Activated CD4-positive, CD25-positive, alpha-beta regulatory T cell treated with anti-CD3 and anti-CD28 coated beads, Interleukin-2, amount 50 U/mL, for 72 hours (primary cell): Measurements from ENCODE around the gene ZNF280A.
A peak's percentile ranks its signal among the peaks of the same experiment; 100 is the strongest.
"Not testable (repeated sequence)": the region's sequence is repeated elsewhere in the genome, so short reads cannot be mapped to it uniquely, and the experiment has no call there.

Experiments used
- DNase-seq: peaks from one replicate; pipeline ENCODE4 v3.0.0; 2021

Gene ZNF280A

DNA sequence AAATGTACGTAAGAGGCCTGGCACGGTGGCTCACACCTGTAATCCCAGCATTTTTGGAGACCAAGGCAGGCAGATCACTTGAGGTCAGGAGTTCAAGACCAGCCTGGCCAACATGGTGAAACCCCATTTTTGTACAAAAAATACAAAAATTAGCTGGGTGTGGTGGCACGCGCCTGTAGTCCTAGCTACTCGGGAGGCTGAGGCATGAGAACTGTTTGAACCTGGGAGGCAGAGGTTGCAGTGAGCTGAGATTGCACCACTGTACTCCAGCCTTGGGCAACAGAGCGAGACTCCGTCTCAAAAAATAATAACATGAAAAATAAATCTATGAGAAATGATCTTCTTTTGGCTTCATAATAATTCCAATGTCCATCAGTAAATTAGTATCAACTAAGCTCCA lies 9.2 kb downstream of the ZNF280A start:
- not testable (repeated sequence) for DNase-seq

DNA sequence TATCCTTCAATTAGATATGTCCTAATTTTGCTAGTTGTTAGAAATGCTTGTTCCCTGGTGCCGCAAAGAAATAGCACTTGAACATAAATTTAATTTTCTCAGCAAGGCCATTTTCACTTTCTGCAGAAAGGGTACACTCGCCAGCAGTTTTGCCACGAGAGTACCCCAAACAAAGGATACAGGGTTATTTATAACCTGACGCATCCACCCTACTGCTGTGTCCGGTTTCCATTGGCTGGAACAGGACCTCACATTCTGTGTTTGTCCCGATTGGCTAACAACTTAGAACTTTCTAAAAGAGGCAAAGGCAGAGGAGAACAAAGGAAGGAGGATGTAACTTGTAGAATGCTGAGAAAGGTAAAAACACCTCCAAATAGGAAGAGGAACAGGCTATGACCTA lies 10.2 kb downstream of the ZNF280A start:
- DNase-seq: not testable (repeated sequence)

DNA sequence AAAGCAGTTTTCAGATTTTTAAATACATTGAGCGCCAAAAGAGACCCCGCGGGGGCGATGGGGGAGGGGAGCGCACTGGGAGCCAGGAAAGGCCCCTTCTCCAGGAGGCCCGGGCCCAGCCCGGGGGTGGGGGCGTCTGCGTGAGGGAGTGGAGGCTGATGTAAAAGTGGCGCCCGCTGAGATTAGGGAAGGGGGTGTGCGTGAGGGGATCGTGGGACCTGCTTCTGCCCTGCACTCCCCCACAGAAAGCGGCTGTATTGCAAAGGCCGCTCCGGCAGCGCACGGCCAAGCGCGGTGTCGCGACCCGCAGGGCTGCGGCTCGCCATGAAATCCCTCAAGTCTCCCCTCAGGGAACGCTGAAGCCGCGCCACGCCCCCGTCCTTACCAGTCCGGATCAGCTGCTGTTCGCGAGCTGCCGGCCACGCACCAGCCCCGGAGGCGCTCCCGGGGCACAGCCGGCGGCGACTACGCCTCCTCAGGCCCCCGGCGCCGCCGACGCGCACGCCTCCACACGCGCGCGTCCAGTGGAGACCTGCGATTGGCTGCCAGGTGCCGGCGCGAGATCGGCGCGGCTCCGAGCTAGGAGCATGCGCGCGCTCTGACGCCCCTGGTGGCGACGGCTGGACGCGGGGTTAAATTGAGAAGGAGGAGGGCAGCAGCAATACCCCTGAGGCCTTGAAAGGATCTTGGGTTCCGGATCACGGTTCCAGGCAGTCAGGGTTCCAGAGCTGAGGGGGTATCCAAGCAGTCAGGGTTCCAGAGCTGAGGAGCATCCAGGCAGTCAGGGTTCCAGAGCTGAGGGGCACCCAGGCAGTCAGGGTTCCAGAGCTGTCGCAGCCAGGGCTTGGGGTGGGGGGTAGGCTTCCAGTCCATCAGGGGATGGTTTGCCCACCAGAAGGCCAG lies 11.5 kb downstream of the ZNF280A start, which contains the start of gene ZNF280B:
Gene ZNF280B (minus strand): TSS at position 469 of the 903 bp plus-strand sequence. CDS start 19,344 bp downstream, outside the sequence.
- DNase-seq: peak; percentile 84

DNA sequence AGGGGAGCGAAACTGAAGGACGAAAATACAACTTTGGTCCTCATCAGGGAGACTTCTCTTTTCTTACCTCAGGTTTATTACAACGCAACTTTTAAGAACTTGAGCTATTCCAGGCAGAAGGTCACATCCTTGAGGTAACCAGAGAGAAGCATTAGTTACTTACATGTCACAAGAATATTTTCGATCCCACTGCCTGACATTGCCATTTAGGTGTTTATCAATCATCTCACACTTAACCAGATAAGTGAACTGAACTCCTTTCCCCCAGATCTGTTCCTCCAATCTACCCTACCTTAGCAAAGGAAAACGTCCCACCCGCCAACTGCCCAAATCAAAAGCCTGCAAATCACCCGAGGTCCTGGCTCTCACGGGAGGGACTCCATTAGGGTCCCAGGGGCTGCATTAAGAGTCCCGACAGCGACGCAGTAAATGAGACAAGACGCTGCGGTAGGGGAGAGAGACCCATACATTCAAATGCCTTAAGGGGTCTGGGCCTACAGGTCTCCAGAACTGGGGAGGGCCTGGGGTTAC lies 12.3 kb downstream of the ZNF280A start:
- DNase-seq: no peak

DNA sequence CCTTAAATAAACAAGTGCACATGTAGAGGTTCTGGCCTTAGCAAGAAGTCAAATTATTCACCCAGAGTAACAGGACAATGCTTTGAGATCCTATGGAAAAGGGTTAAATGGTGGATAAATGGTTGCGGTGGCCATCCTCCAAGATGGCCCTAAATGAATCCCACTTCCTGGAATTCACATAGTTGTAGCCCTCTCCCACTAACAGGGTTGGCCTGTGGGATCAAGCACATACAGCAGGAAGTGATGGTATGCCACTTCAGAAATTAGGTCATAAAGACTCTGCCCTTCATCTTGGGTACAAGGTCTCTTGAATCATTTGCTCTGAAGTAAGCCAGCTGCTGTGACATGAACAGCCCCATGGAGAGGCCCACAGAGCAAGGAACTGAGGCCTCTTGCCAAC lies 13.3 kb downstream of the ZNF280A start:
- no peak for DNase-seq

DNA sequence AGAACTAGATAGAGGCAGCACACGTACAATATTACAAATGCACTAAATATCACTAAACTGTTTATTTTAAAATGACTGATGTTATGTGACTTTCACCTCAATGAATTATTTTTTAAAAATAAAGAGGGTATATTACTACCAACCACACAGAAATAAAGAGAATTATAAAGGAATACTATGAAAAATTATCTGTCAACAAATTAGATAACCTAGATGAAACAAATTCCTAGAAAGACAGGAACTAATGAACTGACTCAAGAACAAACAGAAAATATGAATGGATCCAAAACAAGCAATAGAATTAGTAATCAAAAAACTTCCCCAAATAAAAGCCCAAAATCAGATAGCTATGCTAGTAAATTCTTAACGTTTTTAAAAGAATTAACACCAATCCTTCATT lies 21.8 kb downstream of the ZNF280A start:
- DNase-seq: no peak

DNA sequence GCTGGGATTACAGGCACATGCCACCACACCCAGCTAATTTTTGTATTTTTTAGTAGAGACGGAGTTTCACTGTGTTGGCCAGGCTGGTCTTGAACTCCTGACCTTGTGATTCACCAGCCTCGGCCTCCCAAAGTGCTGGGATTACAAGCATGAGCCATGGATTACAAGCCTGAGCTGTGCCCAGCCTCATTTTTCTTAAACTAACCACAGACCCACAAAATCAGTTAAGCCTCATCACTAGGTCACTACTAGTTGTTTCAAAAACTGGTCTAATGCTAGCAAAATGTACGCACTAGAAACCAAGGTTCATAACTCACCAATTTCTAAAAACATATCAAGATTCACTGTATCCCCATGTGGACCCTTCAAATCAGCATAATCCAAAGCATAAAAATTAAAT lies 28.5 kb downstream of the ZNF280A start:
- not testable (repeated sequence) for DNase-seq

DNA sequence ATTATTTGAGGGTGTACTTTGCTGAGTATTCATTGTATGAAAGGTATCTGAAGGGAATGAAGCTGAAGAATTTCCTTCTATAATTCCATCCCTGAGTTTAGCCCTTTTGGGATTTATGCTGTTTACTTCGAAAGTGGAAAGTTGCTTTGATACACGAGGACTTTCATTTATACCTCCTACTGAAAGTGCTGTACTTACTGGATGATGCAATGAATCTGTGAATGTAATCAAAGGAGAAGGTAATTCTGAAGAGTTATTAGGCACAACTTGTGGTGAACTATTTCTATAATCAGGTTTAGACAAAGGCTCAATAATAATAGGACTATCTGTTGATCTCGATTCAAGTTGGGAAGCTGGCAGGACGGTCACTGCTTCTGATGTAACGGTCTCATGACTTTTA lies 31.3 kb downstream of the ZNF280A start:
- DNase-seq: no peak

DNA sequence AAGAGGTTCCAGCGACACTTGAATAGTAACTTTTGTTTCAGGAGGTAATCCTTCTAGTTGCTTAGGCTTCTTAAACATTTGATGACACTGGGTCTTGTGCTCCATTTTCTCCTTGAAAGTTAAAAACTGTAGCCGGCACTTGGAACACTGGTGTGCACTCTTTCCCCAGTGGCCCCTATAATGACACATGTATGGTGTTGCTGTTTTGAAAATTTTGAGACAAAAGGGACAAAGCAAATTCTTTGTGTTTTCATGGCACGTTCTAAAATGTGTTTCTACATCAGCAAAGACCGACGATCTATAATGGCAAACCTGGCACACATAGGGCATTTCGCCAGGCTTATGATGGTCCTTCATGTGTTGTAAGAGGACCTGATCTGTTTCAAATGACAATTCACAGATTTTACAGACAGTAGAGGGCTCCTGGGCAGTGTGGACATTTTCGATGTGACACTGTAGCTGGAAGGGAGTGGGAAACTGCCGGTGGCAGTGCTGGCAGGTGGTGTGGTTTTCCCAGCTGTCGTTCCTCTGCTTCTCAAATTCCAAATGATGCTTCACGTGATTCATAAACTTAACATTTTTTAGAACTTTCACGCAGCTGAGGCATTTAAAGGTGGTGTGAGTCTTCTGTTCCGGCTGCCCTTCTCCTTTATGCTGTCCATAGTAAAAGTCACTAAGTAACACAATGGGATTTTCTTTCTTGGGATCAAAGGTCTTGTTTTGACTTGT lies 32.0 kb downstream of the ZNF280A start:
- no peak for DNase-seq

DNA sequence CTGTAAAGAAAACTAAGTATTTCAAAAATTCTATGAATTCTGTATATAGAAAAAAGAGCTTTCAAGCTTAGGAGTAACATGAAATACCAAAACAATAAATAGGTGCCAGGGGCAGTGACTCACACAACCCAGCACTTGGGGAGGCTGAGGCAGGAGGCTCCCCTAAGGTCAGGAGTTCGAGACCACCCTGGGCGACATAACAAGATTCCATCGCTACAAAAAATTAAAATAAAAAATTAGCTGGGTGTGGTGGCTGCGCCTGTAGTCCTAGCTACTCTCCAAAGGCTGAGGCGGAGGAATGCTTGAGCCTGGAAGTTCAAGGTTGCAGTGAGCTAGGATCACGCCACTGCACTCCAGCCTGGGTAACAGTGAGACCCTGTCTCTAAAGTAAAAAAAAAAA lies 33.0 kb downstream of the ZNF280A start:
- DNase-seq: no peak

DNA sequence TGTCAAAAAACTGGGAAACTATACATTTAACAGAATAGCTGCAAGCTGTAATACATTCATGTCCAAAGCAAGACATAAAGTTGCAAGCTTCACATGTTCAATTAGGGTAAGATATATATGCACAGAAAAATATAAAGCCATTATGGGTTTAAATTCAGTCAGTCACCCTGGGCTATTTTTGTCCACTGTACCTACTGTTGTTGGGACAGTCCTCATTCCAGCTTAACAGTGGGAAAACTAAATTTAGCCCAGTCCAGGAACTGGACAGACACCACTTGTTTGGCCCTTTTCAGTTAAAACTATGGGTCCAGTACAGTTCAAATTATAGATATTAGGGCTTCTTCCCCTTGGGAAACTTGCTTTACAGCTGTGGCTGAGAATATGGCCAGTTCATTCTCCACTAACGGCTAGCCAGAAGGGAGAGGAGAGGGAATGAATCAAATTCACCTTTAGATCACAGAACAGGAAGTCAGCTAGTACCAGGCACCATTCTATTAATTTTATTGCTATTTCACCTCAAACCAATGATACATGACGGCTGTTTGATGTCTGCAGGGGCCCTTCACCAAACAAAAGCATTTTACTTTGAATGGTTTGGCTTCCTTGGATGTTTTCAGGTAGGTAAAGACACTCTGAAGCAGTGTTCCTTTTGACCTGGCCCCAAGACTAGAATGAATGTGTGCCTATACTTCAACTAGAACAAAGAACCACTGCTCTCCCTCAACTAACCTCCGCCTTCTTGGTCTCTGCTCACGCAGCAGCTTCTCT lies 33.8 kb downstream of the ZNF280A start:
- no peak for DNase-seq

DNA sequence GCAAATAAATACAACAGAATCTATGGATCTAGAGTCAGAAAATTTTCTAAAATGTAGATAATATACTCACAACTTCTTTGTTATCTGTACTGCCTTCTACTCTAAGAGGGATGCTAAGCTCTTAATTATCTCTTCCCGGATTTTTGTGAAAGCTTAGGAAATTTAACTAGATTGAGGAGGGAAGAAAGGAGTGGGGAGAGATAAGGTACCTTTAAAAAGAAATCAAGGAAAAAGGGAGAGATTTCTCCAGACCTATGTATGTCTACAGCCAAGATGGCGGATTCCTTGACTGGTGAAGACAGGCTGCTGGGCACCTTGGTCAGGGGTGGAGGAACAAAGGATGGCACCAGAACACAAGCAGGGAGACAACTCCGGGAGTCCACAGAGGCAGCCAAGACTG lies 34.5 kb downstream of the ZNF280A start:
- no peak for DNase-seq

DNA sequence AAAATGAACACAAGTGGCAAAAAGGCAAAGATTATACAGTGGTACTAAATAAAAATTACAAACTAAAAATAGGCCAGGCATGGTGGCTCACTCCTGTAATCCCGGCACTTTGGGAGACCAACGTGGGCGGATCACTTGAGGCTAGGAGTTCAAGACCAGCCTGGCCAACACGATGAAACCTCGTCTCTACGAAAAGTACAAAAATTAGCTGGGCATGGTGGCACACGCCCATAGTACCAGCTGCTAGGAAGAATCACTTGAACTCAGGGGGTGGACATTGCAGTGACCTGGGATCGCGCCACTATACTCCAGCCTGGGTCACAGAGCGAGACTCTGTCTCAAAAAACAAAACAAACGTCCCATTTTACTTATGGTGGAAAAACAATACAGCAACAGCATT lies 36.0 kb downstream of the ZNF280A start:
- no peak for DNase-seq

DNA sequence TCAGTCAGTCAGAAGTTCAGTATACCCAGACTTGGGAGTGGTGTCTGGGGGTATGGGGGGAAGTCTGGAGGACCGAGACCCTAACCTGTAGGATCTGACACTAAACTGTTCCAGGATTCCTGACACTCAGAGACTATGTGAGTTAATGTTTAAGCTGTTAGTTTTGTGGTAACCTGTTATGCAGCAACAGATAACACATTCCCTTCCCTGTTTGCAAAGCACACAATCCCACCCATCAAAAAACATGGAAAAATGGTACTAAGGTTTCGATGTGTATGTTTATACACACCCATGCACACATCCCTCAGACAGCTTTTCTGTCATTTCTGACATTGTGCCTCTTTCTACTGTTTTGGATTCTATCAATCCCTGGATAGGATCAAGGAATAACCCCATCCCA lies 39.1 kb downstream of the ZNF280A start:
- DNase-seq: no peak

DNA sequence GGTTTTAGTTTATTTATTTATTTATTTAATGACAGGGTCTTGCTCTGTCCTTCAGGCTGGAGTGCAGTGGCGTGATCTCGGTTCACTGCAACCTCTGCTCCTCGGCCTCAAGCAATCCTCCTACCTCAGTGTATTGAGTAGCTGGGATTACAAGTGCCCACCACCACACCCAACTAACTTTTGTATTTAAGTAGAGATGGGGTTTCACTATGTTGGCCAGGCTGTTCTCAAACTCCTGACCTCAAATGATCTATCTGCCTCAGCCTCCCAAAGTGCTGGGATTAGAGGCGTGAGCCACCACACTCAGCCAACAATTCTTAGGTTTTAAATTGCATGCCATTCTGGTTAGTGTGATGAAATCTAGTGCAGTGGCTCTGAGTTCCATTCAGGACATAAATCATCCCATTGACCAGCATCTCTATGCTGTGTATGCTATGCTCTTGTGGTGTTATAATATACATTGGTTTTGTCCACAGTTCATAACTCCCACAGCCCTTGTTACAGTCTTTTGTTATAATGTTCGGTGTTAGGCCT lies 40.0 kb downstream of the ZNF280A start:
- DNase-seq: no peak

DNA sequence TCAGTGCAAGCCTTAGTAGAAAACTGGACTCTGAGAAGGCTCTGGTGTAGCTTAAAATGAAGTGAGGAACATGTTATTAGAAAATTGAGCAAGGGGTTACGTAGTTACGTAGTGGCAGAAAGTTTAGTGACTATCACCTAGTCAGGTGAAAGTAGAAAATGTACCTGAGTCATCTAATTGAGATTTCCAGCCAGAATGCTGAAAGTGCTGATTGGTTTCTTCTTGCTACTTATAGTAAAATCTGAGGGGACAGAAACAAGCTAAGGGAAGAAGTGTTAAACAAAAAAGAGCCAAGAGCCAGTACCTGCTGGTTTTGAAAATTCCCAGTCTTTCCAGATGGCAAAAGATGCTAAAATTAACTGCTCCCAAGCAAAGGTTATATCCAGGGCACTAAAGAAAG lies 41.0 kb downstream of the ZNF280A start:
- no peak for DNase-seq

DNA sequence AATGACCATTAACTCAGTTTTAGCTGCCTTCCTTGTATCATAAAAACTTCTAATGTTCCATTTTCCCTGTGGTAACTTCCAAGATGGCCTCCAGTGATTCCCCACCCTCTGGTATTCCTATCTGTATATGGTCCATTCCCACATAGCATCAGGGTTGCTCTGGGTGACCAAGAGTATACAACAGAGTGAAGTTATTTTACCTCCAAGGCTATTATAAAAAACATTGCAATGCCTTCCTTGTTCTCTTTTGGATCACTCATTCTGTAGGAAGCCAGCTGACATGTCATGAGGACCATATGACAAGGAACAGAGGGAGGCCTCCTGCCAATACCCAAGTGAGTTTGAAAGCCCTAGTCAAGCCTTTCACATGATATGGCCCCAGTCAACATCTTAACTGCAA lies 41.6 kb downstream of the ZNF280A start:
- DNase-seq: no peak

DNA sequence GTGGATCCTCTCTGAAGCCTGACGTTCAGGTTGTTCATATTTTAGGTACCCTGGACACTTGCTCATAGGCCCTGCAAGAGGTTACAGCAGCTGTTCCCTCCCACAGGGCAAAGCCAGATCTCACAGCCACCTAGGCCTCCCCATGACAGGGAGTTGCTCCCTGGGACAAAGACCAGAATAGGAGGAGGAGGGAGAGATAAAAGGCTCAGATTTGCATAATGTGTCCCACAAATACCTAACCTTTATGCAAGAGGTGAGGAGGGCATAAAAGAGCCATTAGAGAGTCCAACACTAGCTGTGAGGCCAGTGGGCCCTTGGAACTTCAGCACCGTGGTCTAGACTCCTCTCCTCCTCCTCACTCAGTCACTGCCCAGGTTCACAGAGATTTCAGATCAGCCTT lies 45.3 kb downstream of the ZNF280A start:
- DNase-seq: no peak

DNA sequence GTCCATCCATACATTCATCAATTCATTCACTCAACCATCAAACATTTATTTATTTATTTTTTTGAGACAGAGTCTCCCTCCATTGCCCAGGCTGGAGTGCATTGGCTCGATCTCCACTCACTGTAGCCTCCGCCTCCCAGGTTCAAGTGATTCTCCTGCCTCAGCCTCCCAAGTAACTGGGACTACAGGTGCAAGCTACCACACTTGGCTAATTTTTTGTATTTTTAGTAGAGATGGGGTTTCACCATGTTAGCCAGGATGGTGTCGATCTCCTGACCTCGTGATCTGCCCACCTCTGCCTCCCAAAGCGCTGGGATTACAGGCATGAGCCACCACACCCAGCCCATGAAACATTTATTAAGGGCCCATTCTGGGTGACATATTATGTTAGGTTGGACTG lies 49.0 kb downstream of the ZNF280A start:
- DNase-seq: not testable (repeated sequence)

DNA sequence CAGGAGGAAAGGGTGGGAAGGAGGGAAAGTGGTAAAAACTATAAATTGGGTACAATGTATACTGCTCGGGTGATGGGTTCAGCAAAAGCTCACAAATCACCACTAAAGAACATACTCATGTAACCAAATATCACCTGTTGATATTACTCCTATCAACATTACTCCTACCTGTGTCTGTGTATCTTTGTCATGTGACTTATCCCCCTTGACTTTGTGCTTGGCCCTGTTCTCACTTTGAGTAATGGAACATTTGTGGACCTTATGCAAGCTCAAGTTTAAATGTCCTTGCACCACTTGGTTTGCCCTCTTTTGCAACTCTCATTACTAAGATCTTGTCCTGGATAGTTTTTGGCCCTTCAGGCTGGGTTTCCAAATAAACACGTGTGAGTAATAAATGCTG lies 50.5 kb downstream of the ZNF280A start:
- no peak for DNase-seq

DNA sequence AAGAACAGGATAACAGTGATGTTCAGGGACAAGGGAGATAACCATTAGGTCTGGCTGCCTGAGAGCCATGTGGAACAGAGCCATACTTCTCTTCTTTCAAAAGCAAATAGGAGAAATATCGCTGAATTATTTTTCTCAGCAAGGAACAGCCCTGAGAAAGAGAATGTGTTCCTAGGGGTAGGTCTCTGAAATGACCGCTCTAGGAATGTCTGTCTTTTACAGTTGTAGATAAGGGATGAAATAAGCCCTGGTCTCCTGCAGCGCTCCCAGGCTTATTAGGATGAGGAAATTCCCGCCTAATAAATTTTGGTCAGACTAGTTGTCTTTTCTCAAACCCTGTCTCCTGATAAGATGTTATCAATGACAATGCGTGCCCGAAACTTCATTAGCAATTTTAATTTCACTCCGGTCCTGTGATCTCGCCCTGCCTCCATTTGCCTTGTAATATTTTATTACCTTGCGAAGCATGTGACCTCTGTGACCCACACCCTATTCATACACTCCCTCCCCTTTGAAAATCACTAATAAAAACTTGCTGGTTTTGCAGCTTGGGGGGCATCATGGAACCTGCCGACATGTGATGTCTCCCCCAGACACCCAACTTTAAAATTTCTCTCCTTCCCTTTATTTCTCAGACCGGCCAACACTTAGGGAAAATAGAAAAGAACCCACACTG lies 51.1 kb downstream of the ZNF280A start:
- not testable (repeated sequence) for DNase-seq

DNA sequence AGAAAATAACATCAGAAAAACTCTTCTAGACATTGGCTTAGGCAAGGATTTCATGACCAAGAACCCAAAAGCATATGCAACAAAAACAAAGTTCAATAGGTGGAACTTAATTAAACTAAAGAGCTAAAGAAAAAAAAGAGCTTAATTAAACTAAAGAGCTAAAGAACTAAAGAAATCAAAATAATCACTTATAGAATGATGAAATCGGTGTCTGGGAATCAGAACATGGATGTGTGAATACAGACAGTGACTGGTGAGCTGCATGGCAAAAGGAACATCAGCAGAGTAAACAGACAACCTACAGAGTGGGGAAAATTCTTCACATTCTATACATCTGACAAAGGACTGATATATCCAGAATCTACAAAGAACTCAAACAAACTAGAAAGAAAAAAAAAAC lies 53.0 kb downstream of the ZNF280A start:
- no peak for DNase-seq
